Fibroblast of skin of abdomen (primary cell): ENCODE data around the gene GLP1R.

ENCODE experiments used
- DNase-seq: peaks from one replicate; pipeline ENCODE4 v3.0.0-alpha.2; 2013

Gene GLP1R

GRCh38 chr6:39047434-39048327, 900 bp upstream of the GLP1R start:
- DNase-seq: no peak

- DNase-seq: no peak
Measured at GRCh38 chr6:39049575-39050283, 1.1 kb downstream of the GLP1R start.

DNA sequence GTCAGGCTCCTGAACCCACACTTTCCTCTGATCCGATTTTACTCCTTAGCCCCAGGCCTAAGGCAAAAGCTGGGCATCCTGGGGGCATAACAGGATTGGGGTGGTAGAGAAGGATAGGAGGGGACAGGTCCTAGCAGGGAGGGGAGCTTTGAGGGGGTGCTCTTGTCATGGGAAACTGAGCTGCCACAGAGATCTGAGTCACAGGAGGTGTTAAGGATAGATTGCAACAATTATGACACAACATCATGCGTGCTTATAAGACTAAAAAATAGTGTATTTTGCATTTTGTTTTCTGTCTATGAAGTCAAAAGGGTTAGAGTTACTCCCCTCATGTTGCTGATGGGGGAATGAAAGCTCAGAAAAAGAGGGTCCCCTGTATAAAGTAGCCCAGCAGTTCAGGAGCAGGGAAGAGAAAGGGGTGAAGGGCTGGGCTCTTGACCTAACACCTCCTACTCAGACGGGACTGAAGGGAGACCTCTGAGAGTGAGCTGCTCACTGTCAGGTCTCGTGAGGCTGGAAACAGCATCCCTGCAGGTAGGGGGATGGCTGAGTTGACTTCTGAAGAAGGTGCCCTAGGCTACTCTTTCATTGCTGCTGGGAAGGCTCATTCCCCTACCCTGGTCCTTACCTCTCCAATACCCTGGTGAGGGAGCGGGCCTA, 2.0 kb downstream of the GLP1R start:
- no peak for DNase-seq

DNA sequence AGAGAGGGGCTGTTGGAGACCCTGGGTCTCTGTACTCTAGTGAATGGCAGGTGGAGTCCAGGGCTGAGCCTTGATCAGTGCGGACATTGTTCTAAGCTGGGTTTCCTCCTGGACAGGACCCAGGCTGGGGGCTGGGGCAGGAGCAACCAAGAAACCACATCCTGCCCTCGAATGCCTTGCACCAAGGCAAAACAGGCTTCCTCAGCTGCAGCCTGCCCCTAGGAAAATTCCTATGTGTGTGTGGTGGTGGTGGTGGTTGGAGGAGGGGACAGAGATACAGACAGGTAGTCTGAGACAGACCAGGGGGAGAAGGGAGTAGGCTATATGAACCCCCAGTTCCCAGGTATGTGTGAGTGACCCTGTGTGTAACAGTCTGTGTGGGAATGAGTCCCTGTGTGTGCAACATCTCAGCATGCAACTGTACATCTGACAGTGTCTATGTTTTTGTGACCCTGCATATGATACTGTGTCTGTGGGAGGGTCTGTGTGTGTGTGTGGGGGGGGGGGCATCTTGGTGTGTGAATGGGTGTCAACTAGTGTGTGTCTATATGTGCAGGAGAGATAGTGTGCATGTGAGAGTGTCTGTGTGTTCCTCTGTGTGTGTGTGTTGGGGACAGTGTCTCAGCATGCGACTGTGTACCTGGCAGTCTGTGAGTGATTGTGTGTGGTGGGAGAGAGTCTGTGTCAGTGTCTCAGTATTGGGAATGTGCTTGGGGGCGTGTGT, 3.0 kb downstream of the GLP1R start:
- DNase-seq: no peak

DNA sequence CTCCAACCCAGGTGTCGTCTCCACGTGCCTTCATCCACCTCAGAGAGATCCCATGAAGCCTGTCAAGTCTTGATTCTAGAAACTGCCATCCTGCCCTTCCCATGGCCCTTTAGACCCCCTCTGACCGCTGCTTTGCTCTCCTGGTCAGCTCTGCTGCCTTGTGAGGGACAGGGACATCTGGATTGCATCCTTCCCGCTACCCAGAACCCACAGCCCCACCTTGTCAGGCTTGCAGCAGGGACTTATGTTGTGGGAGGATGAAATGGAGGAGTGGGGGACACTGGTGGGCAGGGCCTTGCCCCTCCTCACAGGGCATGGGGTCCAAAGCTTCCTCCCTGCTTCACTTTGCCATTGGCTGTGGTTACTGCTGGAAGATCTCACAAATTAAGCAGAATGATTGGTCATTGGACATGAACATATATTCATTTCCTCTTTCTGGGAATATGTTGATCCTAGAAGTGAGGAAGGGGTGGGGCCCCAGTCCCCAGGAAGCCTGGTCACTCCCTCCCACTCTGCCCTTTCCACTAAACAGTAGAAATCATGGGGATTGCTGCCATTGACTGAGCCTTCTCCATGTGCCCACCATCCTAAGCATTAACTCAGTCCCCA, 4.5 kb downstream of the GLP1R start:
- DNase-seq: no peak

- DNase-seq: no peak
Measured at GRCh38 chr6:39053854-39054576, 5.4 kb downstream of the GLP1R start.

- DNase-seq: no peak
Measured at GRCh38 chr6:39054577-39055142, 6.1 kb downstream of the GLP1R start.

DNA sequence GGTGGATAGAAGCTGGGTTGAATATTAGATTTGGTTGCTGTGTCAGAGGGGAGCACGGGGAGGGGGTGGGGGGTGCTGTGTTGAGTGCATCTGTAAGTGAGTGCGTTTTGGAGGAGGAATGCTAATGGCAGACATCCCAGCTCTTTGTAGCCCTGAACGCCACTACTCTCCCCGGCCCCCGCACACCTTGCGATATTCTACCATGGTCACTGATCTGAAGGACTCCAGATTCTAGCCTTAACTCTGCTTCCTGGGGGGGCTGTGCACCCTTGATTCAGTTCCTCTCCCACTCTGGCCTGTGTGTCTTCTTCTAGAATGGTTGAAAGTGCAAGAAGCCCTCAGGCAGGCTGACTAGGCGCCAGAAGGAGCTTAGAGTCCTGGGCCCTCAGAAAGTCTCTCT, 7.1 kb downstream of the GLP1R start:
- no peak for DNase-seq

- DNase-seq: no peak
Measured at GRCh38 chr6:39056191-39056590, 7.6 kb downstream of the GLP1R start.

DNA sequence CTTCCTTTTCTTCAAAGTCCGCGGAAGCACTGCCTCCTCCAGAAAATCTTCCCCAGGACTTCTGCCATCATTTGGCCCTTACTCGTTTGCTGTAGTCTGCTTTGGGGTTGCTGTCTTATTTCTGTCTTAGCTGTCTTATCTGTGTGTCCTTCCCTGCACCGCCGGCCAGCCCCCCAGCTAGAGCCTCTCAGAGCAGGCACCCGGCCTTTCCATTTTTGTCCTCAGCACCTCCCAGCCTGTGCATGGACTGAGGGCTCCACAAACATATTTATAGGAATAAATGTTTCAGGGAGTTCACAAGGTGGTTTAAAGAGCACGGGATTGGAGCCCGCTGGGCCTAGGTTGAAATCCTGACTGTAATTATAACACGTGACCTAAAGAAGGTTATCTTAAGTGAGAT, 8.1 kb downstream of the GLP1R start:
- DNase-seq: no peak

GRCh38 chr6:39057251-39058155, 8.9 kb downstream of the GLP1R start:
- no peak for DNase-seq

GRCh38 chr6:39058471-39059147, 10.0 kb downstream of the GLP1R start:
- DNase-seq: no peak

DNA sequence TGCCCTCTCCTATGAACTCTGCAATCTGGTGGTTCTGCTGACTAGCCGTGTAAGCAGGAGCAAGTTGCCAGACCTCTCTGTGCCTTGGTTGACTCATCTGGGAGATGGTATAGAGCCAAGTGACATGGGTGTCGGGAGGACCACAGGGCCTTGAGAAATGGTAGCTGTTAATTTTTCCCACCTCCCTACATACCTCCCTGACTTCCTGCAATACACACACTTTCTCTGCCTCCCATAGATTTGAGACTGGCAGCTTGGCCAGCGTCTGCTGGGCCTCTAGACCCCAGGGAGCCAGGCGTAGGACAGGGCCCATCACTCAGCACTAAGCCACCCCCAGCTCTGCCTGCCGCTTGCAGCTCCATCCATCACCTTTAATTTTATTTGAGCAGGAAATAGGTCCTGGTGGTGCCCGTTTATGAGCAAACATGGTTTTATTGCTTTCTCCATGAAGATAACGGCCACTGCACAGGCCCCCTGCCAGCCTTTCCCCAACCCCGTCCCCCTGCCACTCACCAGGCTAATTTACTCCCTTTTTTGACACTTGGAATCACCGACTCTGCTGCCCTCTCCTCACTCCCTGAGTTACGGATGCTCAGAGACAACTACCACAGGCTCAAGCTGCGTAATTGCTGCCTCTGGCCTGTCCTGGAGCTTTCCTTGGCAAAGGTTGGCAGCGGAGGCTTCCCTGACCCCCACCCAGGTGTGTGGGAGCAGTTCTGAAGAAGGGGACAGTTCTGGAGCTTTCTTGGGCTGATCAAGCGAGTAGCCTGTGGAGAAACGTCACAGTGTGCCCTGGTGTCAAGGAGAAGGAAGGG, 11.1 kb downstream of the GLP1R start:
- no peak for DNase-seq

- DNase-seq: no peak
Measured at GRCh38 chr6:39060467-39061160, 12.0 kb downstream of the GLP1R start.

GRCh38 chr6:39061182-39061581, 12.6 kb downstream of the GLP1R start:
- no peak for DNase-seq

GRCh38 chr6:39061588-39061987, 13.0 kb downstream of the GLP1R start:
- DNase-seq: no peak

- no peak for DNase-seq
Measured at GRCh38 chr6:39062014-39062740, 13.6 kb downstream of the GLP1R start.
